8988T (cell line): Measurements from ENCODE around the gene BACH1.

Experiments used
- DNase-seq: peaks from one replicate; pipeline ENCODE4 v3.0.0; 2011

The BACH1 gene

DNA sequence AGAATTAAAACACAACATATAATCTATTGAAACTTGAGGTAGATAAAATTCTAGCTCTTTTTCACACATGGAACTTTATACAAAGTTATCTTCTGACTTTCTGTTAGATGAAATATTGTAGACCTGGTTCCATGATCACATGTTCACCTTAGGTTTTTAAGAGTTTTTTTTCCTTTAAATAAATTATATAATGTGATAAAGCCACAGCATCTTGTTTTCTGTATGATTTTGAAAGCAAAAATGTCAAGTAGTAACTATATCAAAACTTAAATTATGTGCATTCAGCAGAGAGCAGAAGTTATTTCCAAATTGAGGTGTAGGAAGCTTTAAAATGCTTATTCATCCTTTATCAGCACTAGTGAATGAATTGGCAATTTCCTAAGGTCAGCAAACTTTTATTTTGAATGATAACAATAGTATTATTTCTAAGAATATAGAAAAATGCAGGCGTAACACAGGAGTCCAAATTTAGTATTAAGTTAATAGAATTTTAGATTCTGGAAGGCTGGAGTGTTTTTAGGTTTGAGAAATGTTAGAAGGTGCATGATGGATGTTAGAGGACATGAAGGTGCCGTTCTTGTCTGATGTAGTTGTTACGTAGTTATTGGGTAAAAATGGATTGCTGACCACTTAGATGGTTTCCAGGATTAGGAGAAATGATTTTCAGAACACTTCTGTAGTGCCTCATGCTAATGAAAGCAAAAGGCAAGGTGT lies 17.5 kb downstream of the BACH1 start:
- DNase-seq, result no peak

DNA sequence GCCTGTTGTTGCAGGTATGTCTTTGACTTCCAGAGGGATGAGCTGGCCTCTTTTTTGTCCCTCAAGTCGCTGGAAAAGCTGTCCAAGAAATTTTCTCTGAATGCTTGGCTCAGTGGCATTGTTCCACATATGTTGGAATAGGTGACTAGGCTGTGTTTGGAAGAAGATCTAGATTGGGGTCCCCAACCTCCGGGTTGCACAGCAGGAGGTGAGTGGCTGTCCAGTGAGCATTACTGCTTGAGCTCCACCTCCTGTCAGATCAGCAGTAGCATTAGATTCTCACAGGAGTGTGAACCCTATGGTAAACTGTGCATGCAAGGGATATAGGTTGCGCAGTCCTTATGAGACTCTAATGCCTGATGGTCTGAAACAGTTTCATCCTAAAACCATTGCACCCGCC lies 18.1 kb downstream of the BACH1 start:
- no peak for DNase-seq

DNA sequence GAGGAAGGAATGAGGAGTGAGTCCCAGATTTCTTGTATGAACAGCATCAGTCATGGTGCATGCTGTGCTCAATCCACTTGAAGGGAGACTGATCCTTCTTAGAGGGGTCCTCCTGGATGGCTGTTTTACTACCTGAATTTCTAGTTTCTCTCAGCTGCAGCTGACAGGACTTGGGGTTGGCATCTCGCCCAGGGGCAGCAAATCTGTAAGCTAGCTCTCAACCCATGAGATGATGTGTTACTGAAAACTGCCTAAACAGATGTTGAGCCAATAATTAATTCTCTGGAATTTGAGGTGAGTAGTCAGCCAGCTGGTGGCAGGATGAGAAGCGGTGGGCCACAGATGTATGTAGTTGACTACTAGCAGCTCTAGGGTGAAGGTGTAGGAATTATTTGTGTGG lies 19.6 kb downstream of the BACH1 start:
- no peak for DNase-seq

DNA sequence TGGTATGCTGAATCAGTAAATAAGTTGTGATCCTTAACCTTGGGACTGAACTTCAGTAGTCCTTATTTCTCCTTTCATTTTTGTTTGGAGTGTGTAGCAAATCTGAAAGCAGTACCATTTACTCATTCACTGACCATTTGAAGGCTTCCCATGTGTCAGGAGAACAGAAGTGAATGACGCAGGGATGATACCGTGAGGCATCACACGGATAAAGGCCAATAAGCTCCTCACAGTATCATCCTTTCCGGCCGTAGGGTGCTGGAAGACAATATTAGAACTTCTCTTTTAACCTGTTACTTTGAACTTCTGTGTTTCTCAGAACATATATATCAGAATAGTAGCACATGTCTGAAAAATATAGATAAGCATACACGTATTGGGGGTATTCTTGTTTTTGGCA lies 21.3 kb downstream of the BACH1 start:
- DNase-seq, result no peak

DNA sequence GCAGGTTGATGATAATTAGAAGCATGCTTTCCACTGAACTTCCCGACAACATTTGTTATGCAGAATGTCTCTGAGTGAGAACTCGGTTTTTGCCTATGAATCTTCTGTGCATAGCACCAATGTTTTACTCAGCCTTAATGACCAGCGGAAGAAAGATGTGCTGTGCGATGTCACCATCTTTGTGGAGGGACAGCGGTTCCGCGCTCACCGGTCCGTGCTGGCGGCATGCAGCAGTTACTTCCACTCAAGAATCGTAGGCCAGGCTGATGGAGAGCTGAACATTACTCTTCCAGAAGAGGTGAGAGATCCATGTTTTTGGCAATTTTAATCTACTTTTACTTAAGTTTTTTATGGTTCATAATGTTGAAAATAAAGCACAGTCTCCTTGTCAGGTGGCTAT lies 22.5 kb downstream of the BACH1 start:
- no peak for DNase-seq

DNA sequence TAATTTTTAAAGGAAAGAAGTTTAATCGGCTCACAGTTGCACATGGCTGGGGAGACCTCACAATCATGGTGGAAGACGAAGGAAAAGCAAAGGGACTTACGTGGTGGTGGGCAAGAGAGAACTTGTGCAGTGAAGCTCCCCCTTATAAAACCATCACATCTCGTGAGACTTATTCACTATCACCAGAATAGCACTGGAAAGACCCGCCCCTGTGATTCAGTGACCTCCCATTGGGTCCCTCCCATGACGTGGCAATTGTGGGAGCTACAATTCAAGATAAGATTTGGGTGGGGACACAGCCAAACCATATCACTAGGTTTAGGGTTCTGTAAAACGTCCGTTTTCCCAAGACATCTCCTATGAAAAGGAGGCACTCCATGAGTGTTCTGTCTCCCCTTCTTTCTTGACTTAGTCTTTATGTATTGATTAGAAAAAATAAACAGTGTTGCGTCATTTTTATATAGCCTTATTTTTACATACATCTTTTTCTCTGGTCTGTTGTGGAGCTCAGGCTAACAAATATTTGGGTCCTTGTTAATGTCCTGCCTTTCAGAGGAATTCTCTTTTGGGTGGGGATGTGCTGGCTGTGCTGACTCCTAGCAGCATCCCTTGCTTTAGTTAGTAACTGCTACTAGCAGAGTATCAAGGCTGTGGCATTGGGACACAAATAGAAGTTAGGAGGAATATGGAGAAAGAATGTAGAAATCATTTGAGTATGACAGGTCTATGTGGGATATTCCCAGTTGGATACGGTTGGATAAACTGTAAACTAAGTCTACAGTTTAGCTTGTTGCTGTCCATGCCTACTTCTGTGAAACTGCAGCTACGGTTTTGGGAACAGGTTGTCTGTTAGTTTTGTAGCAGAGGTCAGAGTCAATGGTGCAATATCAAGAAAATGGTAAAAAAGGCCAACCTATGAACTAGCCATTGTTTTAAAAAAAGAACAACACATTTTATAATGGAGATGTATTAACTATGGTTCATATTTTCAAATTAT lies 23.5 kb downstream of the BACH1 start:
- DNase-seq, result no peak

DNA sequence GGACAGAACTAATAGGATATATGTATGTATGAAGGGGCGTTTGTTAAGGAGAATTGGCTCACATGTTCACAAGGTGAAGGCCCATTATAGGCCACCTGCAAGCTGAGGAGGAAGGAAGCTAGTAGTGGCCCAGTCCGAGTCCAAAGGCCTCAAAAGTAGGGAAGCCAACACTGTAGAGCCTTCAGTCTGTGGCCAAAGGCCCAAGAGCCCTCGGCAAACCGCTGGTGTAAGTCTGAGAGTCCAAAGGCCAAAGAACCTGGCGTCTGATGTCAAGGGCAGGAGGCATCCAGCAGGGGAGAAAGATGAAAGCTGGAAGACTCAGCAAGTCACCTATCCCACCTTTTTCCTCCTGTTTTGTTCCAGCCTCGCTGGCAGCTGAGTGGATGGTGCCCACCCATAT lies 24.5 kb downstream of the BACH1 start:
- no peak for DNase-seq

DNA sequence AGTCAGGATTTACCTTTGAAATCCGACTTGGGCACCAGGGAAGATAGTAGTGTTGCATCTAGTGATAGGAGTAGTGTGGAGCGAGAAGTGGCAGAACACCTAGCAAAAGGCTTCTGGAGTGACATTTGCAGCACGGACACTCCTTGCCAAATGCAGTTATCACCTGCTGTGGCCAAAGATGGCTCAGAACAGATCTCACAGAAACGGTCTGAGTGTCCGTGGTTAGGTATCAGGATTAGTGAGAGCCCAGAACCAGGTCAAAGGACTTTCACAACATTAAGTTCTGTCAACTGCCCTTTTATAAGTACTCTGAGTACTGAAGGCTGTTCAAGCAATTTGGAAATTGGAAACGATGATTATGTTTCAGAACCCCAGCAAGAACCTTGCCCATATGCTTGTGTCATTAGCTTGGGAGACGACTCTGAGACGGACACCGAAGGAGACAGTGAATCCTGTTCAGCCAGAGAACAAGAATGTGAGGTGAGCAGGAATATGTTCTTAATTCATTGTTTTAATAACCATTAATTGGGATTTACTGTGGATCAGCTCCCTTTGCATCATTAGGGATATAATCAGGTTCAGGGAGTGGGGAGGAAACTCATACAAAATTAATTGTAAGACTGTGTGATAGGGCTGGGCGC lies 28.3 kb downstream of the BACH1 start:
- DNase-seq, result no peak

DNA sequence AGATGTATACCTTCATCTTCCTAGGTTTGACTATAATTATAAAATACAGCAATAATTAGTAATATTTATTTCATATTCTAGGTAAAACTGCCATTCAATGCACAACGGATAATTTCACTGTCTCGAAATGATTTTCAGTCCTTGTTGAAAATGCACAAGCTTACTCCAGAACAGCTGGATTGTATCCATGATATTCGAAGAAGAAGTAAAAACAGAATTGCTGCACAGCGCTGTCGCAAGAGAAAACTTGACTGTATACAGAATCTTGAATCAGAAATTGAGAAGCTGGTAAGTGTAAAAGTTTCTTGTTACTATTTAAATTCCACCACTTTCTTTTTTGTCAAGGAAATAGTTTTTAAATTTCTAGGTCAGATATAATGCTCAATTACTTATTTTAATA lies 30.7 kb downstream of the BACH1 start:
- no peak for DNase-seq

DNA sequence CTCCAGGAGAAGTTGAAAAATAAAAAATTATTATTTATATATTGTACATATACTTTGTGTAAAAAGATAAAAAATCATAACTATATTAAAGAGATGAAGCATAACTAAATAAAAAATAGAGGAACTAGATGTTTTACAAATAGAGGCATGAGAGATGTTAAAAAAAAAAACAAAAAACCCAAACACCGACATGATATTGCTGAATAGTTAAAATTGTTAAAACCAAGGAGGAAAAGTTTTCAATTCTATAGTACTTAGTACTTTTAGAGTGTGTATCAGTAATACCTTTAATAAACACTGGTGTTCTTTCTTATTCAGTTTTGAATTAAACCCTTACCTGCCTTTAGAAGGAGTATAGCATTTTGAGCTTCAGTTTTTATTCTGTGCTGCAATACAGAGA lies 32.1 kb downstream of the BACH1 start:
- DNase-seq, result no peak

DNA sequence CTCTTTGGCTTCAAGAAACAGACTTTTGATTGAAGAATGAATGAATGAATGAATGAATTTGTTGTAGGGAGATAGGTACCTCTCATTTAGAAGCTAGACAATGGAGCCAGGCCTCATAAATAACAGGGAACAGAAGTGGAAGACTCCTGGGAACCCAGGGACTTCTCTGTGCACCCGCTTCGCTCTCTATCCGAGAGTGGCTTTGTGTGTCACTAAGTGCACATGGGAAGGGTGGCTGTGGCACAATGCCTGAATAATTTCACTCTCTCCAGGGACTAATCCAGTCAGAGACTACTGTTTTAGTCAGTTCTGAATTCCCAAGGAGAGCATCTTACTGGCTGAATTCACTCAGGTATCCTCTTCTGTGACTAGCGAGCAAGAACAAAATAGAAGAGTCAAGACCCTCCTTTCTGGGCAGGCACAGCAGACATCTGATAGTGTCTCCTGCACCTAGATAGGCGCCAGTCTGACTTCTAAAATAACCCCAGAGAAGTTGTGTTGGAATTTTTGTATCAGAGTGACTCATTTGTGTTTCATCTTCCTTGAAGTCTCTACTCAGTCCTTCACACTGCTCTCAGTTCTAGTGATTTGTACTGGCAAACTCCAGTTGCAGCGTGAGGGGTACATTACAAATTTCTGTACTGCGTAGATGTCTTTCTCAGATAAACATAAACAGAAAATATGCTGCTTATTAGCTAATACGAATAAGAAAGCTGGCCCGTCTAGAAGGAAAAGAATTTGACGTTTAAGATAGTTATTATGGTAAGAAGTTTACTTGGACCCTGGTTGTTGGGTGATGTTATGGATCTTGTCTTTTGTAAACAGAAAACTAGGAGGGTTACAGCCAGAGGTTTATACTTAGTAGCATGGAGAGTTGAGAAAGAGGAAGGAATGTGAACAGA lies 34.0 kb downstream of the BACH1 start:
- no peak for DNase-seq

DNA sequence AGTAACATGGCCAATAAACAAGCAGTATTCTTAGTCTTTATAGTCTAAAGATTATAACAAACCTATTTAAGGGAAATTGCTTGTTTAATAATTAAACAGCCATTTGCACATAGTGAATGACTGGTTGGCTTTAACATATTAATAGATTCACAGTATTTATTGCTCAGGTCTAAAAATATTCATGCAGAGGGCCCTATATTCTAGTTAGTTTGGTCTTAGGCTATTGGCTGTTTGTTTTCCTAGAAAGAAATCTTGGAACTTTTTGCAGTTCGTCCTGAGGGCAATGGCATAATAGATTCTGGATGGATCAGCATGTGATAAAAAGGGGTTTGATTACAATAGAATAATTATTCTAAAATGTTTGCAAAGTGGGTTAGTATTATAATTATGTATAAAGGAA lies 34.7 kb downstream of the BACH1 start:
- no peak for DNase-seq

DNA sequence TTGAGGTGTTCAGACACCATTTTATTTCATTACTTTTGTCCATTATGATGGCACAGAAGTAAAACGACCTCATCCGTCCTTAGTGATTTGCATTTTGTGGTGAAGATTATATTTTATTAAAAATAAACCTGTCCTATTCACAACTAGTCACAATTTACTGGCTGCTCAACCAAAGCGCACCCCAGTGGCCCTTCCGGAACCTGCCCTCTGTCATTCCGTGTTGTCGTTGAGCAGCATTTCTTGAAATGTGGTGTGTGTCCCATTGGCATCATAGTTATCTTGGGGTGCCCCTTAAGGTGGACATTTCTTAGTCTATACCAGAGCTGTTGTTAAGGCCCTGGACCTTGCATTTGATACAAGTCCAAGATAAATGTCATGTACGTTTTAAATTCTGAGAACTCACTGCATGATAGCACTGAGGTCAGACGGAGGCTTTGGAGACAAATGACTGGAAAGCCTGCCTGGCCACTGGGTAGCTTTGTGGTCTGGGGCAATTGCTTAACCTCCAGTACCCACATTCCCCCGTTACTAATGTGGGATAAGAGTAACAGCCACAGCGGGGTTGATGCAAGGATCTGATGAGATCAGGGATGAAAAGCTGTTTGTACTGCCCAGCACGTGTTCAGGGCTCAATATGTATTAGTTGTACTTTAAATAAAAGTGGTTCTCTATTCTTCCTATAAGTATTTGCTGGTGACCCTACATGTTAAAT lies 36.2 kb downstream of the BACH1 start:
- DNase-seq, result no peak

DNA sequence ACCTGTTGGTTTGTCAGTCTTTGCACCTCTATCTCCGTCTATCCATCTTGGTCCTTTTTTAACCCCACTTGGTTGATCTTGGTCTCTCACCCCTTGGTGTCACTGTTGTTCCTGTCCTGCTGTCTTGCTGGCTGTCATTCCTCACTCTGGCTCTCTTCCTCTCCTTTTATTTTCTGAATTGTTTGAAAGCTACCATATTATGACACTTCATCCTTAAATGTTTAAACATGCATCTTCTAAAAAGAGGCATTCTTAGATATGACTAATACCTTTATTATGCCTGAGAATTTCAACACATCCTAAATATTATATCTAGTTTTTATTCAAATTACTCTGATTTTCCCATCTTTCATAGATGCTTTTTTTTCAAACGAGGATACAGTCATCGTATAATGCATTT lies 37.0 kb downstream of the BACH1 start:
- DNase-seq, result no peak

DNA sequence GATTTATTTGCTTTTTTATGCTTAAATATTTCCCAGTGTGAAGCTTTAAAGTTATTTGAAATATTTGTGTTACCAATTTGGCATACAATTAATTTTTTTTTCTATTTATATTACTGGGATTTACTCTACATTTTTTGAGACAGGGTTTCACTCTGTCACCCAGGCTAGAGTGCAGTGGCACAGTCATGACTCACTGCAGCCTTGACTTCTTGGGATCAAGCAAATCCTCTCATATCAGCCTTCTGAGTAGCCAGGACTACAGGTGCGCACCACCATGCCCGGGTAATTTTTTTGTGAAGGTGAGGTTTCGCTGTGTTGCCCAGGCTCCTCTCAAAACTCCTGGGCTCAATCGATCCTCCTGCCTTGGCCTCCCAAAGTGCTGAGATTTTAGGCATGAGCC lies 39.5 kb downstream of the BACH1 start:
- DNase-seq, result no peak

DNA sequence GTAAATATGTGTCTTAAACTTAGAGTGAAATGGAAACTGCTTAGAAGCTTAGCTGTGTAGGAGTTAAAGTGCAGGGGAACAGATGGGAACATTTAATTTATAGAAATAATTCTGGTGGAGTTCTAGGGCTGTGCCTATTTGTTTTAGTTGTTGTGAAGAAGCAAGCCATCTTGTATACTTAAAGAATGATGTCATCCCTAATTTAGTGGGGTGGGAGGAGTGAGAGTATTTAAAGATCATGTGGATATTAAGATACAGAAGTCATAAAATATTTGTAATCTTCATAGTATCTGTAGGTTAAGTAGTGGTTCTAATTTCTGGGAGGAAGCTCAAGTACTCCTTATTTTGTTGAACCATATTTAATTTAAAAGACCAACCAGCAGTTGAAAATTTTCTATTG lies 41.5 kb downstream of the BACH1 start:
- DNase-seq, result no peak

DNA sequence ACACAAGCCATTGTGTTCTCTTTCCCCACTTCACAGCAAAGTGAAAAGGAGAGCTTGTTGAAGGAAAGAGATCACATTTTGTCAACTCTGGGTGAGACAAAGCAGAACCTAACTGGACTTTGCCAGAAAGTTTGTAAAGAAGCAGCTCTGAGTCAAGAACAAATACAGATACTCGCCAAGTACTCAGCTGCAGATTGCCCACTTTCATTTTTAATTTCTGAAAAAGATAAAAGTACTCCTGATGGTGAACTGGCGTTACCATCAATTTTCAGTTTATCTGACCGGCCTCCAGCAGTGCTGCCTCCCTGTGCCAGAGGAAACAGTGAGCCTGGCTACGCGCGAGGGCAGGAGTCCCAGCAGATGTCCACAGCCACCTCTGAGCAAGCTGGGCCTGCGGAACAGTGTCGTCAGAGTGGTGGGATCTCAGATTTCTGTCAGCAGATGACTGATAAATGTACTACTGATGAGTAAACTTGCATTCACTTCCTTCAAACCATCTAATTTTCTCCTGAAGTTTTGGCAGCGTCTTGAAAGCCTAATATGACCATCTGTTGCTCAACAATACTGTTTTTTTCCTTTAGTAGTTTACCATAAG lies 43.7 kb downstream of the BACH1 start:
- peak; percentile 19 for DNase-seq

DNA sequence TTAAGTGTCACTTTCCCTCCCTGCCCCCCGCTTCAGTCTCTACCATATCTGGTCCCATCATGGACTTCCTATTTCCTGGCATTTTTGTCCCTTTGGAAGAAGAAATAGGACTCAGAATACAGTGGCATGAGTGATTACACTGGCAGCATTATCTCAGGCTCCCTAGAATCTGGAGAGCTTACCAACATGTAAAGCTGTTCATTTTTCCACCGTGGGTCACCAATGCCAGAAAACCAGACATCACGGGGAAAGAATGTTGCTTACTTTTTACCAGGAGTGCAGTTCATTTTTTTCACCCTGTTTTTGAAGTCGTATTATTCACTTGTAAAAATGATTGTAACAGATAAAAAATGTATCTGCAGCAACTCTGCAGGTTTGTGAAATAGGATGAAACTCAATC lies 44.8 kb downstream of the BACH1 start:
- DNase-seq, result no peak

DNA sequence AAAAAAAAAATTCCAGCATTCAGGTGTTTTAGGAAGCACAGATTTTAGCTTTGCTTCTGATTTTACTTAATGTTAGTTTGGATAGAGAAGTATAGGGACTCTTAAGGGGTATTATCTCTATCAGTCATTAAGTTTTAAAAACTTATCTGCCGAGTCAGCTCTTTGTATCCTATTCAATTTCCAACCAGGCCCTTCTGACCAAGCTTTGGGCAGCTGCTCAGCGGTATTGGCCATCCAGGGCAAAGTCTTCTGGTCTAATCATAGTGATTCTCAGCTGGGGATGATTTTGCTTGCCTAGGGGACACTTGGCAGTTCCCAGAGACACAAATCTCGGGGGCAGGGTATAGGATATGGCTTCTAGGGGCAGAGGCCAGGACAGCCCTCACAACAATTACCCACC lies 47.6 kb downstream of the BACH1 start:
- DNase-seq, result no peak

DNA sequence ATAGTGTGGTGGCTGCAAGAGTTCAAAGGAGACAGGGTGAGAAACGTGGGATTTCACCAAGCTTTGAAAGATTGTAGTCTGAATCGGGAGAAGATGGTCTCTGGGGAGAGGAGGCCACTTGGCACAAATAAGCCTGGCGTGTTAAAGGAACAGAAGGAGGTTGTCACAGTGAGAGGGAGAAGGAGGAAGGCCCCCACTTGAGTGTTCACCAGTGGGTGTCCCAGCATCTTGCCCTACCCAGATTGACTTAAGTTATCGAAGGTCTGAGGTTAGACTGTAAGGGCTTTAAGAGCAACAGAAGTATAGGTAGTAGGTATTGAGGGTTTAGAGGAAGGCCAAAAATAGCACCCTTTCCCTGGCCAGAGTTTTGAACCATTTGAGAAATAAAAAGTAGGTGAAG lies 48.0 kb downstream of the BACH1 start:
- DNase-seq, result no peak

DNA sequence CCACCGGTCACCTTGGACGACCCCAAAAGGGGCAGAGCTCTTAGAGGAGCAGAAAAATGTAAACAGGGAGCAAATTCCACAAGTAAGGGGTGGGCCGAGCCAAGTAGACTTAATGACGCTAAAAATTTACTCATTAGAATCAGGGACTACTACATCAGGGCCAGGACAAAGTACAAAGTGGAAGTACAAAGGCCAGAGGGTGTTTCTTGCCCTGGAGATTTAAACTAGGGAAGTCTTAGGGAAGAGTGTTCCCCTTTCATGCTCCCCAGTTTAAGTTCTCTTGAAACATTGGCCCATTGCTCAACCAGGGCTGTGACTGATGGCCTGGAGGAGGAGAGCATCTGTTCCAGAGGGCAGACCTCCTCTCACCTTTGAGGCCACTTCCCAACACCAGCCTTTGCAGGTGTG lies 48.6 kb downstream of the BACH1 start:
- no peak for DNase-seq

DNA sequence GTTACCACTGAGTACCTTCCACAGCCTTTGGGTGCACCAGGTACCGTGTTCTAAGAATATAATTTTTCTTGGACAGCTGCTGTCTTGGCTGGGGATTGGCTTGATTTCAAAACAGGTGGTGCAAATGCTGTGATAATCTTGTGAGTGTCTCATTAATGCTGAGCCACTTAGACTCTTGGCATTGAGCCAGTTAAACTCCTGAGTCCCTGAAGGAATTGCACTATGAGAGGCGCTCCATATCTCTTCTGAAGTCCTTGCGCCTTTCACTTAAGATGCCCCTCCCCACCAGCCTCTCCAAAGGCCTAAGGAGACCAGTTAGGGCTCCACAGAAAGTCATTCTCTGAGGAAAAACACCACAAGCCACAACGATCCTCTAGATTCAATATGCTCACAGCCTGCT lies 51.0 kb downstream of the BACH1 start:
- no peak for DNase-seq
